Activated naive CD4-positive, alpha-beta T cell treated with anti-CD3 and anti-CD28 coated beads, Interleukin-2, amount 10 ng/mL, durations not matched to agents 7 days and 5 days (primary cell): ENCODE results near the gene STON2.

Experiments used
- CTCF ChIA-PET: fragments of 350-600 bp; sonication (Branson Sonifier 250); formaldehyde crosslinking; loops from one replicate; lab custom pipeline; 2021; ENCODE audit warnings: antibody characterized with exemption; lab: Charles Lee
- DNase-seq: peaks from one replicate; pipeline ENCODE4 v3.0.0-alpha.2; 2020
- H3K27ac Mint-ChIP-seq: one replicate; pipeline ENCODE4 v1.8.0; 2021; ENCODE audit warnings: mild to moderate bottlenecking, moderate library complexity, mixed read lengths
- H3K27me3 Mint-ChIP-seq: one replicate; pipeline ENCODE4 v1.8.0; 2021; ENCODE audit warnings: mild to moderate bottlenecking, mixed read lengths
- H3K36me3 Mint-ChIP-seq: one replicate; pipeline ENCODE4 v1.8.0; 2021; ENCODE audit warnings: mixed read lengths
- H3K4me1 Mint-ChIP-seq: one replicate; pipeline ENCODE4 v1.8.0; 2021; ENCODE audit warnings: mixed read lengths
- H3K4me3 Mint-ChIP-seq: one replicate; pipeline ENCODE4 v1.8.0; 2021; ENCODE audit warnings: mild to moderate bottlenecking, moderate library complexity, mixed read lengths
- H3K9me3 Mint-ChIP-seq: one replicate; pipeline ENCODE4 v1.8.0; 2021; ENCODE audit warnings: mixed read lengths

The STON2 gene

GRCh38 chr14:81408595-81408994, 8.5 kb upstream of the STON2 start:
- no peaks in the 10 kb centered on the region for H3K9me3 Mint-ChIP-seq
- no peaks in the 10 kb centered on the region for H3K4me1 Mint-ChIP-seq
- no peak overlapping the region for H3K27ac Mint-ChIP-seq
- CTCF ChIA-PET: no interaction called here
- no peak overlapping the region for H3K4me3 Mint-ChIP-seq
- DNase-seq: no peak
- no peaks in the 10 kb centered on the region for H3K36me3 Mint-ChIP-seq
- H3K27me3 Mint-ChIP-seq: no peaks in the 10 kb centered on the region

- no peaks in the 10 kb centered on the region for H3K4me1 Mint-ChIP-seq
- DNase-seq: no peak
- peaks cover 4% of the 10 kb centered on the region for H3K27me3 Mint-ChIP-seq
- no peak overlapping the region for H3K4me3 Mint-ChIP-seq
- CTCF ChIA-PET: no interaction called here
- no peaks in the 10 kb centered on the region for H3K36me3 Mint-ChIP-seq
- H3K9me3 Mint-ChIP-seq: no peaks in the 10 kb centered on the region
- H3K27ac Mint-ChIP-seq: no peak overlapping the region
Measured at GRCh38 chr14:81406863-81407262, 6.7 kb upstream of the STON2 start.

- DNase-seq: no peak
- Mint-ChIP-seq H3K36me3 (no peaks in the 10 kb centered on the region), H3K4me1 (no peaks in the 10 kb centered on the region), H3K27me3 (peaks cover 4% of the 10 kb centered on the region), H3K4me3 (no peak overlapping the region), H3K9me3 (no peaks in the 10 kb centered on the region), H3K27ac (no peak overlapping the region)
- CTCF ChIA-PET: no interaction called here
Measured at GRCh38 chr14:81402123-81402495, 2.0 kb upstream of the STON2 start.

GRCh38 chr14:81401420-81402122, 1.4 kb upstream of the STON2 start:
- H3K27me3 Mint-ChIP-seq: peaks cover 4% of the 10 kb centered on the region
- CTCF ChIA-PET: no interaction called here
- H3K4me3 Mint-ChIP-seq: no peak overlapping the region
- no peak for DNase-seq
- H3K36me3 Mint-ChIP-seq: no peaks in the 10 kb centered on the region
- no peak overlapping the region for H3K27ac Mint-ChIP-seq
- no peaks in the 10 kb centered on the region for H3K4me1 Mint-ChIP-seq
- no peaks in the 10 kb centered on the region for H3K9me3 Mint-ChIP-seq

GRCh38 chr14:81400852-81401251, 728 bp upstream of the STON2 start:
- CTCF ChIA-PET: no interaction called here
- Mint-ChIP-seq H3K27me3 (peaks cover 4% of the 10 kb centered on the region), H3K9me3 (no peaks in the 10 kb centered on the region), H3K36me3 (no peaks in the 10 kb centered on the region), H3K4me1 (no peaks in the 10 kb centered on the region), H3K27ac (no peak overlapping the region), H3K4me3 (no peak overlapping the region)
- DNase-seq: no peak

- H3K36me3 Mint-ChIP-seq: no peaks in the 10 kb centered on the region
- DNase-seq: no peak
Measured at GRCh38 chr14:81398196-81398891, 1.8 kb downstream of the STON2 start.

GRCh38 chr14:81396113-81396512, 4.0 kb downstream of the STON2 start:
- DNase-seq: no peak
- Mint-ChIP-seq H3K4me3 (no peak overlapping the region), H3K9me3 (no peaks in the 10 kb centered on the region), H3K27ac (no peak overlapping the region), H3K27me3 (peaks cover 7% of the 10 kb centered on the region), H3K4me1 (no peaks in the 10 kb centered on the region), H3K36me3 (no peaks in the 10 kb centered on the region)
- CTCF ChIA-PET: no interaction called here

More at GRCh38 chr14:81398196-81398891, 1.8 kb downstream of the STON2 start:
- H3K4me3 Mint-ChIP-seq: no peak overlapping the region
- H3K27me3 Mint-ChIP-seq: peaks cover 8% of the 10 kb centered on the region
- H3K27ac Mint-ChIP-seq: no peak overlapping the region
- H3K4me1 Mint-ChIP-seq: no peaks in the 10 kb centered on the region
- no peaks in the 10 kb centered on the region for H3K9me3 Mint-ChIP-seq
- CTCF ChIA-PET: no interaction called here

GRCh38 chr14:81394739-81395138, 5.4 kb downstream of the STON2 start:
- no peaks in the 10 kb centered on the region for H3K9me3 Mint-ChIP-seq
- no peak overlapping the region for H3K4me3 Mint-ChIP-seq
- H3K36me3 Mint-ChIP-seq: no peaks in the 10 kb centered on the region
- CTCF ChIA-PET: interaction anchor here (0.6 kb wide), 1 partner anchor 986 kb away, joined by 3 read pairs; no protein-coding TSS in a partner anchor
- no peak overlapping the region for H3K27ac Mint-ChIP-seq
- H3K27me3 Mint-ChIP-seq: peaks cover 7% of the 10 kb centered on the region
- DNase-seq: no peak
- H3K4me1 Mint-ChIP-seq: no peaks in the 10 kb centered on the region

GRCh38 chr14:81392976-81393643, 7.0 kb downstream of the STON2 start:
- CTCF ChIA-PET: no interaction called here
- H3K27me3 Mint-ChIP-seq: peaks cover 7% of the 10 kb centered on the region
- H3K36me3 Mint-ChIP-seq: no peaks in the 10 kb centered on the region
- no peak for DNase-seq
- no peak overlapping the region for H3K4me3 Mint-ChIP-seq
- H3K4me1 Mint-ChIP-seq: no peaks in the 10 kb centered on the region
- H3K9me3 Mint-ChIP-seq: no peaks in the 10 kb centered on the region
- no peak overlapping the region for H3K27ac Mint-ChIP-seq

GRCh38 chr14:81392052-81392451, 8.1 kb downstream of the STON2 start:
- no peaks in the 10 kb centered on the region for H3K4me1 Mint-ChIP-seq
- CTCF ChIA-PET: no interaction called here

GRCh38 chr14:81390696-81391095, 9.4 kb downstream of the STON2 start:
- Mint-ChIP-seq H3K27ac (no peak overlapping the region), H3K4me1 (no peaks in the 10 kb centered on the region), H3K27me3 (peaks cover 7% of the 10 kb centered on the region), H3K36me3 (no peaks in the 10 kb centered on the region), H3K9me3 (no peaks in the 10 kb centered on the region), H3K4me3 (no peak overlapping the region)
- CTCF ChIA-PET: no interaction called here
- DNase-seq: no peak

More at GRCh38 chr14:81392052-81392451, 8.1 kb downstream of the STON2 start:
- no peak overlapping the region for H3K4me3 Mint-ChIP-seq
- no peak for DNase-seq
- no peak overlapping the region for H3K27ac Mint-ChIP-seq
- no peaks in the 10 kb centered on the region for H3K36me3 Mint-ChIP-seq
- peaks cover 7% of the 10 kb centered on the region for H3K27me3 Mint-ChIP-seq
- H3K9me3 Mint-ChIP-seq: no peaks in the 10 kb centered on the region

GRCh38 chr14:81388336-81388735, 11.8 kb downstream of the STON2 start:
- Mint-ChIP-seq H3K27ac (no peak overlapping the region), H3K27me3 (peaks cover 3% of the 10 kb centered on the region), H3K9me3 (no peaks in the 10 kb centered on the region), H3K36me3 (no peaks in the 10 kb centered on the region), H3K4me3 (no peak overlapping the region), H3K4me1 (no peaks in the 10 kb centered on the region)
- DNase-seq: no peak
- CTCF ChIA-PET: no interaction called here

GRCh38 chr14:81386290-81386745, 13.8 kb downstream of the STON2 start:
- CTCF ChIA-PET: no interaction called here
- no peak overlapping the region for H3K27ac Mint-ChIP-seq
- H3K27me3 Mint-ChIP-seq: no peaks in the 10 kb centered on the region
- H3K9me3 Mint-ChIP-seq: no peaks in the 10 kb centered on the region
- H3K4me1 Mint-ChIP-seq: no peaks in the 10 kb centered on the region
- no peak for DNase-seq
- no peak overlapping the region for H3K4me3 Mint-ChIP-seq
- H3K36me3 Mint-ChIP-seq: no peaks in the 10 kb centered on the region

GRCh38 chr14:81385886-81386285, 14.2 kb downstream of the STON2 start:
- Mint-ChIP-seq H3K9me3 (no peaks in the 10 kb centered on the region), H3K4me1 (no peaks in the 10 kb centered on the region), H3K4me3 (no peak overlapping the region), H3K27ac (no peak overlapping the region), H3K36me3 (no peaks in the 10 kb centered on the region), H3K27me3 (no peaks in the 10 kb centered on the region)
- no peak for DNase-seq
- CTCF ChIA-PET: no interaction called here

GRCh38 chr14:81385419-81385818, 14.7 kb downstream of the STON2 start:
- Mint-ChIP-seq H3K4me3 (no peak overlapping the region), H3K36me3 (no peaks in the 10 kb centered on the region), H3K9me3 (no peaks in the 10 kb centered on the region), H3K27ac (no peak overlapping the region), H3K27me3 (no peaks in the 10 kb centered on the region), H3K4me1 (no peaks in the 10 kb centered on the region)
- CTCF ChIA-PET: no interaction called here
- no peak for DNase-seq
